Neural crest cell (in vitro differentiated cells): Measurements from ENCODE around the gene RALGAPA2. TPM values are rescaled to one million over a fixed set of nuclear protein-coding genes. Genes with fewer than 3 reads are reported as not detected.

Experiments
- DNase-seq: peaks from one replicate; pipeline ENCODE4 v3.0.0; 2021; ENCODE audit warnings: low read depth, mixed read lengths, low spot score
- H3K27ac Mint-ChIP-seq: one replicate; pipeline ENCODE4 v1.8.0; 2021; ENCODE audit warnings: mild to moderate bottlenecking, mixed read lengths; ENCODE audit not compliant: unreplicated experiment
- H3K27me3 Mint-ChIP-seq: 2 replicates; pipeline ENCODE4 v1.8.0; 2021; ENCODE audit warnings: low read depth, mild to moderate bottlenecking, mixed read lengths
- H3K36me3 Mint-ChIP-seq: 2 replicates; pipeline ENCODE4 v1.8.0; 2021; ENCODE audit warnings: low read depth, mild to moderate bottlenecking, mixed read lengths
- H3K4me1 Mint-ChIP-seq: 2 replicates; pipeline ENCODE4 v1.8.0; 2021; ENCODE audit warnings: mixed read lengths
- H3K4me3 Mint-ChIP-seq: one replicate; pipeline ENCODE4 v1.8.0; 2021; ENCODE audit warnings: mild to moderate bottlenecking, mixed read lengths
- H3K9me3 Mint-ChIP-seq: 2 replicates; pipeline ENCODE4 v1.8.0; 2021; ENCODE audit warnings: mixed read lengths
- CTCF ChIP-seq: fragments of 200-600 bp; sonication (generic); conservative IDR thresholded peaks from 2 replicates; pipeline ENCODE4 v1.5.0; 2021; ENCODE audit warnings: antibody characterized with exemption, mild to moderate bottlenecking
- total RNA-seq: library from RNA; stranded (reverse); gene quantifications from 2 replicates; pipeline ENCODE4 v1.2.1, GENCODE V29; 2021

RALGAPA2 gene
- total RNA-seq, 1 donor from 2014 or later, result 29.3 TPM

- H3K9me3 Mint-ChIP-seq, result no peaks in the 10 kb centered on the region
- no peak overlapping the region for H3K27ac Mint-ChIP-seq
Observed at GRCh38 chr20:20624914-20625313, 87.5 kb downstream of the RALGAPA2 start.

GRCh38 chr20:20621195-20621594 is 91.2 kb downstream of the RALGAPA2 start:
- no peak for TF ChIP-seq CTCF
- no peaks in the 10 kb centered on the region for H3K9me3 Mint-ChIP-seq
- H3K27ac Mint-ChIP-seq, result no peak overlapping the region
- DNase-seq, result no peak
- no peaks in the 10 kb centered on the region for H3K27me3 Mint-ChIP-seq
- peaks cover 8% of the 10 kb centered on the region for H3K36me3 Mint-ChIP-seq
- H3K4me3 Mint-ChIP-seq, result no peak overlapping the region
- H3K4me1 Mint-ChIP-seq, result no peaks in the 10 kb centered on the region

More at GRCh38 chr20:20624914-20625313, 87.5 kb downstream of the RALGAPA2 start:
- H3K4me3 Mint-ChIP-seq, result no peak overlapping the region
- peaks cover 11% of the 10 kb centered on the region for H3K36me3 Mint-ChIP-seq
- no peak for DNase-seq
- TF ChIP-seq CTCF, result no peak
- no peaks in the 10 kb centered on the region for H3K4me1 Mint-ChIP-seq
- no peaks in the 10 kb centered on the region for H3K27me3 Mint-ChIP-seq

- Mint-ChIP-seq H3K9me3 (no peaks in the 10 kb centered on the region), H3K4me3 (no peak overlapping the region), H3K27ac (no peak overlapping the region), H3K36me3 (peaks cover 15% of the 10 kb centered on the region), H3K27me3 (no peaks in the 10 kb centered on the region), H3K4me1 (no peaks in the 10 kb centered on the region)
- TF ChIP-seq CTCF, result no peak
- no peak for DNase-seq
Observed at GRCh38 chr20:20614391-20614790, 98.1 kb downstream of the RALGAPA2 start.

GRCh38 chr20:20612251-20612650 is 100.2 kb downstream of the RALGAPA2 start:
- Mint-ChIP-seq H3K4me3 (no peak overlapping the region), H3K27me3 (no peaks in the 10 kb centered on the region), H3K4me1 (no peaks in the 10 kb centered on the region), H3K36me3 (peaks cover 12% of the 10 kb centered on the region), H3K27ac (no peak overlapping the region), H3K9me3 (no peaks in the 10 kb centered on the region)
- DNase-seq, result no peak
- TF ChIP-seq CTCF, result no peak

- Mint-ChIP-seq H3K4me3 (no peak overlapping the region), H3K9me3 (no peaks in the 10 kb centered on the region), H3K27ac (no peak overlapping the region), H3K4me1 (no peaks in the 10 kb centered on the region), H3K27me3 (no peaks in the 10 kb centered on the region), H3K36me3 (peaks cover 12% of the 10 kb centered on the region)
- TF ChIP-seq CTCF, result no peak
- DNase-seq, result no peak
Observed at GRCh38 chr20:20611167-20611566, 101.3 kb downstream of the RALGAPA2 start.

DNA sequence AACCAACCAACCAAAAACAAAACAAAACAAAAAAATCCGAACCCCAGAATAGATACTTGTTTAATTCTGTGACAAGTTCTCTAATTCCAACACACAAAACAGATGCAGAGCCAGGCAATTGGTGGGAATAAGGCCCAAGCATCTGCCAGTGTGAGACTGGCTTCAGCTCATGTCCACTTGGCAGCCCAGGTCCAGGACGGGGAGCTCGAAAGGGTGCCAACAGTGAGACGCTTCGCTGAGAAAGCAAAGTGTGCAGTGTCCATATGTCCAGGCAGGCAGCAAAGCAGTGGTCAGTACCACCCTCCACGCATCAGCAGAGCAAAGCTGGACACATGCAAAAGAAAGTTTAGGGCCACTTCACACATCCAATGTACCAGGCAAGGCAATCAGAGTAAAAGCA is 102.9 kb downstream of the RALGAPA2 start:
- Mint-ChIP-seq H3K9me3 (no peaks in the 10 kb centered on the region), H3K4me3 (no peak overlapping the region), H3K4me1 (no peaks in the 10 kb centered on the region), H3K27me3 (no peaks in the 10 kb centered on the region), H3K36me3 (peaks cover 12% of the 10 kb centered on the region), H3K27ac (no peak overlapping the region)
- no peak for DNase-seq
- no peak for TF ChIP-seq CTCF
